Medulla oblongata (tissue), 1 donor: ENCODE results near the gene NINJ1.
"Not testable (repeated sequence)": the region's sequence is repeated elsewhere in the genome, so short reads cannot be mapped to it uniquely, and the experiment has no call there.

ENCODE experiments used
- DNase-seq: peaks from one replicate; pipeline ENCODE4 v3.0.0-alpha.2; 2015; ENCODE audit errors: extremely low spot score

The NINJ1 gene

DNA sequence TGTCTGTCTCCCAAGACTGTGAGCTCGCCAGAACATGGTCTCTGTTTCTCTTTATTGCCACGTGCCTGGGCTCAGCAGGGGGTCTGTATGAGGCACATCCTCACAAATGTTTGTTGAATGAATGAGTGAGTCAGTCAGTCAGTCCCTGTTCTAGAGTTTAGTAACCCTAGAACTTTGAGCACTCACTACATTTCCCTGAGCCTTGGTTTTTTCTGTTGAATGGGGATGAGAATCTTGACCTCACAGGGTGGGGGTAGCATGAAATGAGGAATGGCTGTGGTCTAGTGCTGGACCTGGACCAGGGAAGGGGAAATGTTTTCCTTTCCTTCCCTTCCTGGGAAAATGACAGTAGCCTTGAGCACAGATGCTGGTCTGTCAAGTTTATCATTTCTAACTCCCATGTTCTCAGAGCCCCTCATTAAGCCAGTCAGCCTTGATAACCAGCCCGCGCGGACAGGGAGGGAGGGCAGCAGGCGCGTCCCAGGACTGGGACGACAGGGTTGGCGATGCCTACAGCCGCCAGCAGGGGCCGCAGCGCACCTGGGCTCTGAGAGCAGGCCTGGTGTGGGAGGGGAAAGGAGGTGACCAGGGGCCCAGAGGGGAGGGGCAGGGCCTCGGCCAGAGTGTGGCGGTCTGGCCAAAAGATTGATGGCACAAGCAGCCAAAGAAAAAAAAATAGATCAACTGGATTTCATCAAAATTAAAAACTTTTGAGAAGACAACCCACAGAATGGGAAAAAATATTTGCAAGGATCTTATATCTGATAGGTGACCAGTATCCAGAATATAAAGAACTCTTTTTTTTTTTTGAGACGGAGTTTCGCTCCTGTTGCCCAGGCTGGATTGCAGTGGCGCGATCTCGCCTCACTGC lies 25.8 kb upstream of the NINJ1 start:
- DNase-seq = peak; percentile 90

DNA sequence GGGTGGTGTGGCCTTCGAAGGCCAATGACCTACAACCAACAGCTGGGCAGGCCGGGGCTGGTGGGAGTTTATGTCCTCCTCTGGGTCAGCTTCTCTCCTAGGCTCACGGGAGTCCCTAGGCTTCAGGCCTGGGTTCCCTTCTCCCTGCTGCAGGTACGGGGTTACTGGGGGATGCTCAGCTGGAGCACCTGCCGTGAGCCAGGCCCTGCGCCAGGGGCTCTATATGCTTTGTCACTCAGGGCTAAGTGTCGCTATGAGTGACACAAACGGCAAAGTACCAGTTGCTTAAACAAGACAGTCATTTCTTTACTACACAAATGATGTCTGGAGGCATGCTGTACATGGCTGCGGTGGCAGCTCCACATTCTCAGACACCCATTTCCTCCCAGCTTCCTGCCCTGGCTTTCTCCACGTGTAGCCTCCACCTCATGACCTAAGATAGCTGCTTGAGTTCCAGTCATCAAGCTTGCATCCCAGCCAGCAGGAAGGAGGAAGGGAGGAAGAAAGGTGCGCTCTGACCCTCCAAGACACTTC lies 22.5 kb upstream of the NINJ1 start:
- DNase-seq = no peak

- peak; percentile 83 for DNase-seq
These were observed 21.8 kb upstream of the NINJ1 start for GRCh38 chr9:93155716-93156474.

GRCh38 chr9:93154293-93154903 lies 20.3 kb upstream of the NINJ1 start:
- DNase-seq = peak; percentile 53

DNA sequence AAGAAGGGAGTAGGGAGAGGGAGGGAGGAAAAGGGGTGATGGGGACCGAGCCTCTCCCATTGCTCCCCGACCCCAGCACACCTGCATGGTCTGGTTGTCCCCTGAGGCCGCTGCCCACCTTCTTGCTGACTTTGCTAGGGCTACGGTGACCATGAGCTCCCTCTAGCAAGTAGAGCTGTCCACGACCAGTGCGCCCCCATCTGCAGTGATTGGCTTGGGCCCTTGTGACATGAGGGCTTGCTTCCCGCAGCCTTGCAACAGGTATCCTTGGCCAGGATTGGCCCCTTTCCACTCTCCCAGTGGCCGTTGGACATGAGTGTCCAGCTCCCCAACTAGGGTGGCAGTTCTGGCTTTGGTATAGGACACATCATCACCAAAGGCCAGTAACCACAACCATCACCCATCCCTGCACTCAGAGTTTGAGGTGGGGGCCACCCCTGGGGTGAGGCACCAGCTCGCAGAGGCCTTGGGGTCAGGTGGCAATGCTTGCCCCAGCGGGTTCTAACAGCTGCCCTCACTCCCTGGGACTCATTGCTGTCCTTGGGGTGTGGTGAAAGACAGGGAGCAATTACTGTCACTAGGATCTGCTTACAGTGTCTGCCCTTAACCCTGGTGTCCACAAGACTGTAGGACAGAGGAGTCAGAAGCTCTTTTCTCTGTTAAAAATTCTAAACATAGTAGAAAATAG lies 17.2 kb upstream of the NINJ1 start:
- no peak for DNase-seq

GRCh38 chr9:93149361-93149760 lies 15.3 kb upstream of the NINJ1 start:
- DNase-seq = no peak

GRCh38 chr9:93148721-93149120 lies 14.7 kb upstream of the NINJ1 start:
- no peak for DNase-seq

DNA sequence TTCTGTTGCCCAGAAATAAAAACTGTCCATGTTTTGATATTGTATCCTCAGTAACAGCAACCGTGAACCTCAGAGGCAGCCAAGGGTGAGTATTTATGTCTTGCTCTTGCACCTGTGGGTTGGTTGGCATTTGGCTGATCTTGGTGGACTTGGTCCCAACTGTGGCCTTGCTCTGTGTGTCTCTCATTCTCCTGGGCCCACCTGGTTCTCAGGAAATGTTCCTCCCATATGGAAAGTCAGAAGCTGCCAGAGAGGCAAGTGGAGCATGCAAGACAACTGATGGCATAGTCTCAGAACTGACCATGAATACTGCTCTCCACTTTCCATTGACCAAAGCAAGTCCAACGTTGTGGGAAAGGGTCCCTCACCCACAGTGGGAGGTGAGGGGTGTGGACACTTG lies 13.6 kb upstream of the NINJ1 start:
- no peak for DNase-seq

GRCh38 chr9:93146696-93147095 lies 12.6 kb upstream of the NINJ1 start:
- not testable (repeated sequence) for DNase-seq

GRCh38 chr9:93143830-93144530 lies 9.9 kb upstream of the NINJ1 start:
- peak; percentile 97 for DNase-seq

DNA sequence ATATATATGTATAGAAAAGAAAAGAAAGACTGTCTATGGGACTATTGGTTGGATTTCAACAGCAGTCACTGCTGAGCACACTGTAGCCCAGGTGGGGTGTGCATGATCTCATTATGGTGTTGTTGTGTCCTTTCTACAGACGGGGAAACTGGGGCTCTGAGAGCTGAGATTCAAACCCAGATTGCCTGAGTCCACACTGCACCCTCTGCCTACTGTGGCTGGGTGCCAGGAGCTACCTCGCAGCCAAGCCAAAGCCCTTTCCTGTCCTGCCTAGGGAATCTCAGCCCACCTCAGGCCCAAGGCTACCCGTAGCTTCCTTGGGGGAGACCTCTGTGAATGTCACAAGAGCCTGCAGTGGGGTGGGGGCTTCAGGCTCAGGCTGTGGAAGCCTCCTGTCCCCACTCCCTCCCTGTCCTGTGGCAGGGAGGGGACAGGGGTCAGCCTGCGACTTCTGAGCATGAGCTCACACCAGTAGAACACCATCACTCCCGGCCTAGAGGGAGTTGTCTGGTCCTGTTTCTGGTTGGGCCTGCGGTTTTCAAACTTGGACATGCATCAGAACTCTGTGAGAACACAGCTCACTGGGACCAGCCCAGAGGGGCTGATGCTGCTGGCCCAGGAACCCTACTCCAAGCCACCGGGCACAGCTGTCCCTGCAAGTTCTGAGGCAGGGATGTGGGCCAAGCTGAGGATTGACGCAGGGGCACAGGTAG lies 7.9 kb upstream of the NINJ1 start:
- no peak for DNase-seq

GRCh38 chr9:93139365-93140182 lies 5.5 kb upstream of the NINJ1 start:
- no peak for DNase-seq

GRCh38 chr9:93138171-93138764 lies 4.2 kb upstream of the NINJ1 start:
- no peak for DNase-seq

- no peak for DNase-seq
These were observed 3.3 kb upstream of the NINJ1 start for GRCh38 chr9:93137362-93137761.

DNA sequence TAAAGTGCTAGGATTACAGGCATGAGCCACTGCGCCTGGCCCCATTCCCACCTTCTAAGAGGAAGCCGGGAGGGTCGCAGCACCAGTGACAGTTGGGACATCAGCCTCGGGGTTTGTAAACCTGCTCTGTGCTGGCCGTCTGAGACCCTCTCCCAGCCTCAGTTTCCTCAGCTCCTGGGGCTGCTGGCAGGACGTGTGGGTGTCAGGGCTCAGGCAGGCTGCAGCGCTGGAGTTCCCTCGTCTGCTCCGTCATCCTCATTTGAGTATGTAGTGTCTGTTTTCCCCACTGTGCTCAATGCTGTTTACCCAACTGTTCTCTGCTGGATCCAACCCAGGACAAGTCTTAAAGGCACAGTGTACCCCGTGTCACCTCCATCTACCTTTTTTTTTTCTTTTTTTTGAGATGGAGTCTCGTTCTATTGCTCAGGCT lies 2.0 kb upstream of the NINJ1 start:
- DNase-seq = peak; percentile 56

DNA sequence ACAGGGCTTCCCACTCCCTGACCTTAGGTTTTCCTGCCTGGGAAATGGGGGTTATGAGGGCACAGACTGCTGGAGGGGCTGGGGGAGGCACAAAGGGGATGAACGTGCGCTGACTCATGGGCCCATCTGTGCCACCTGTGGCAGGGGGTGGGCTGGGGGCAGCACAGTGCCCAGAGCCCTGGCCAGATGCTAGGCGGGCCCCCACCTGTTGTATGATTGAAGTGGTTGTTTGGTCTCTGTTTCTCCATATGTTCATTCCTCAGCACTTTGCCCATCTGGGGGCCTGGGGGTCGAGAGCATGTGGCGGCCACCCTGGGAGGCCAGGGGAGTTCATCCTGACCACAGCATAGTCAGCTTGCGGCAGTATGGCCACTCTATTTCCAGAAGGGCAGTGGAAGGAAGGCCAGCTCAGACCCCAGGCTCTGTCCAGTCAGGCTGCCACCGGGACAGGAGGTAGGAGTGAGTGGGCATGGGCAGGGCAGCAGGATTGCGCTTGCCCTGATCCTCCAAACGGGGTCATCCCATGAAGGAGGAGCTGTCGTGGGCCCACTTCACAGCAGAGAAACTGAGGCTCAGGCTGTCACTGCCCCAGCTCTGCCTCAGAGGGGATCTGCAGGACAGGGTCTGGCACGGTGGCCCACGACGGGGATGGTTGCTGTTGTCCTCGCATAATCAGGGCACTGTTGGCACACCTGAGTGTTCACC lies 841 bp upstream of the NINJ1 start:
- DNase-seq = no peak

DNA sequence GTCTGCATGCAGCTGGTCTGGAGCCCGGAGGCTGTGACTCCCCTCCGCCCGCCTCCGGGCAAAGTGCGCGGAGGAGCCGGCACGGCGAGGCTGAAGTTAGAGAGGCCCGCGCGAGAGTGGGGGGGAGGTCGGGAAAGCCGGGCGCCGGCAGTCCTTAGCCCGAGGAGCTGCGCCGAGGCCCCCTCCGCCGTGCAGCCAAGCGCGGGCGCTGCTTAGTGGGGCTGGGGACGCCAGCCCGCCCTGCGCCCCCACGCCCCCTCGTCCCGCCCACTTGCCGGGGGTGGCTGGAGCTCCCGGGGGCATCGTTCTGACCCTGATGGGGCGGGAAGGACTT lies 403 bp downstream of the NINJ1 start:
- no peak for DNase-seq

- peak; percentile 86 for DNase-seq
These were observed 938 bp downstream of the NINJ1 start for GRCh38 chr9:93132946-93133680.
